LHCN-M2 (cell line): Measurements from ENCODE around the gene LAMB1. TPM values are rescaled to one million over a fixed set of nuclear protein-coding genes. Genes with fewer than 3 reads are reported as not detected.

ENCODE experiments used
- DNase-seq: peaks from one replicate; pipeline ENCODE4 v3.0.0-alpha.2; 2012; ENCODE audit warnings: low read depth
- total RNA-seq: library from RNA; depleted of rRNA; stranded (reverse); fragments of >200 nt; gene quantifications from 2 replicates; pipeline ENCODE4 v1.2.3, GENCODE V29; 2014

The LAMB1 gene
- total RNA-seq, 1 experiment from 2014 or later: 161 TPM

- DNase-seq: no peak
These were observed 14.8 kb upstream of the LAMB1 start for GRCh38 chr7:108017776-108018151.

- DNase-seq: peak; percentile 80
These were observed 14.1 kb upstream of the LAMB1 start for GRCh38 chr7:108016841-108017775.

- DNase-seq: no peak
These were observed 12.8 kb upstream of the LAMB1 start for GRCh38 chr7:108015740-108016139.

DNA sequence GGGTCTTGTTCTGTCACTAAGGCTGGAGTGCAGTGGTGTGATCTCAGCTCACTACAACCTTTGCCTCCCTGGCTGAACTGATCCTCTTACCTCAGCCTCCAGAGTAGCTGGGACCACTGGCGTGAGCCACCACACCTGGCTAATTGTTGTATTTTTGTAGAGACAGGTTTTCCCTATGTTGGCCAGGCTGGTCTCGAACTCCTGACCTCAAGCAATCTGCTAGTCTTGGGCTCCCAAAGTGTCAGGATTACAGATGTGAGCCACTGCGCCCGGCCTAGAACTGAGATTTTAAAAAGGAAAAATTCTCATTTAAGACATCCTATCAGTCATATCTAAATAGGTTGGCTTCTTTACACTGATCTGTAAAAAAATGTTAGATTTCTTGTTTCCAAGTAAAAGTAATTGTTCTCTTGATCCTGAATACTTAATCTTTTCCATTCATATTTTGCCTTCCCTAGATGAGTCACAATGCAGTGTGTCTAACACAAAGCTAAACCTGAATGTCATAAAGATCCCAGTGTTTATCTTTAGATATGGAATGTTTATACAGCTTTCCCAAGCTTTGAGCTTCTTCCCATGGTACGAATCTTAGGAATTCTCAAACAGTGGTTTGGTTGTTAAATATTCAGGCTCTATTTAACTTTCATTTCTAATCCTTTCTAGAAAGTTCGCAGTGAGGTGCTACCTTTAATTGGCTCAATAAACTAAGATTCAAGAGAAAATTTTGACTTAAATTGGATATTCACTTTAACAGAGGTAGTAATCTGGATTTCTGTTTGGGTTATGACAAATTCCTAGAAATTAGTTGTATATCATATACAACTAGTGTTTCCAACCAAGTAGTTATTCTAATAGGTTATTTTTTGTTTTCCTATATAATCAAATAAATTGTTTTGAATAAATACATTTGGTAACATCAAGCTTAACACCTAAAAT, 12.1 kb upstream of the LAMB1 start:
- DNase-seq: peak; percentile 80

DNA sequence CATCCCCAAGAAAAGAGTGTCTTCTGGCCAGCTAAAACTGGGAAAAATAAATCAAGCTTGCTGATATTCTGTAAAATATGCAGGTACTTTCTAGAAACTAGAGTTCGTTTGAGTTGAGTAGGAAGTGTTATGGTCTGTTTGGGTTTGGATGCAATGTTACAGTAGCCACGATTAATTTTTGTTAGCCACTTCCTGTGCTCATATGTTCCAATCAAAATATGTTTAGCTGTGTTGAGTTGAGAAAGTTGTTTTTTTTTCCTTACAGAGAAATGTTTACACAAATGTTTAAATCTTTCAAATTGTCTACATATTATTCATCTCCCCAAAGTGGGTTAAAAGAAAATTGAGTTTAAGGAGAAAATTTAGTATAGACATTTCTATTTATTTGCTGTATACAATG, 11.3 kb upstream of the LAMB1 start:
- peak; percentile 50 for DNase-seq

DNA sequence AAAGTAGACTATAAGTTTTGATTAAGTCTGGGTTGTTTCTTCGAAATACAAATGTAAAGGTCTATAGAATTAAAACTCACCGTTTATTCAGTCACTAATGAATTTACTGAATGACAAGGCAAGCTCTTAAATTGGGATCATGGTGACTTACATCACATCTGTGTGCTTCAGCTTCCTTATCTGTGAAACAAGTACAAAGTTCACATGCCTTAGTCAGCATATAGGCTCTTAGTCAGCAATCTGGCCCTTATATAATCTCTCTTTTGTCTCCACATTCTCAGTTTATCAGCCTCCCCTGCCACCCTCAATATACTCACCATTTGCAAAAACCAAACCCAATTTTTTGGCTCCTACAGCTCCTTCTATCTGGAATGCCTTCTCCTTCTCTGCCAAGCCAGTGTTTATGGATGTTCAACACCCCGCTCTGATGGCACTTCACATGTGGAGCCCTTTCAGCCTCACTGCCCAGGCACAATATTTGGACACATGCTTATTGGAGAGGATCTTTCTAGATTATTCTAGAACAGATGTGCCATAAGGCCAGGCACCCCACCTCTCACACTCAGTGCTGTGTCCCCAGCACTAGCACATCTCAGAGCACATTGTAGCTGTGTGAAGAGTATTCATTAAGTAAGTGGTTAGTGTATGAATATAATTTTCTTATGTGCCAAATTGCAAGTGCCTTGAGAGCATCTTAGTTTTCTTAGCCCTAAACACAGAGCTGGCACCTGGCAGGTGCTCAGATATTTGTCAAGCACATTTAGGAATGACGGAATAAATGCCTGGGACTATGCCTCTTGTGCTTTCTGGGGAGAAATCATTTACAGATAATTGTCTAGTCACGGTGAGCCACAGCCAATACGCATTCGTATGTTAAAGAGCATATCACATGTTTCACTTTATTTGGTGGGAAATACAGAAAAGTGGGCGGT, 9.8 kb upstream of the LAMB1 start:
- no peak for DNase-seq

DNA sequence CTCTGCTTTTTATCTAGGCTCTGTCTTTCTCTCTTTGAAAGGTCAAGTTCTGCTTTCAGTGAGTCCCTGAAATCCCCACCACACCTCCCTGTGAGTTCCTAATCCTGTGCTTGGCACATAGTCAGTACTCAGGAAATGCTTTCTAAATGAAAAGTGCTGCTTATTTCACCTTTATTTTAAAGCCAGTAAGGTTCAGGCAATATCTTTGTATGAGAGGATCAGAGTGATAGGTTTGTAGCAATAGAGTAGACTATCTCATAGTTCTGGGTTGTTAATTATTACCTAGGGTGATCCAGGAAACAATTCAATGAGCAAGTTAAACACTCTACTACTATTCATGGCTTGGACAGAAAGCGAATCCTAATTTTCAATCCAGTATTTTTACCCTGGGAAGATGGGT, 7.4 kb upstream of the LAMB1 start:
- no peak for DNase-seq

DNA sequence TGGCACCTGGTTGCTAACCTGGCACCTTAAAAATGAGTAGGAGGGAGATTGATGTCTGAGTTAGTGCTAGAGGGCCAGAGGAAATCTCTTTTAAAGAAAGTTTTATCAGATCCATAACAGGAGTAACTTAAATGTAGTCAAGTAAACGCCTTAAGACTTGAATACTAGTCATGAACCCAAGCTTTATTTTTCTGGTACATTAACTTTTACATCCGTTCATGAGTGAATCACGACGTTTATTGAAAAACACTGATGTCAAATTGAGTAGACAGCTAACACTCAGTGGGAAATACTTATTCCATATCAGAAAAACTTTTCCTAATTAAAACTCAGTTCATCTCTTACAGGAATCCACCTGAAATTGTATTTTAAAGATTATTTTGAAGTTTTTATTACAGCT, 6.9 kb upstream of the LAMB1 start:
- no peak for DNase-seq

- DNase-seq: no peak
These were observed 5.9 kb upstream of the LAMB1 start for GRCh38 chr7:108008827-108009226.

DNA sequence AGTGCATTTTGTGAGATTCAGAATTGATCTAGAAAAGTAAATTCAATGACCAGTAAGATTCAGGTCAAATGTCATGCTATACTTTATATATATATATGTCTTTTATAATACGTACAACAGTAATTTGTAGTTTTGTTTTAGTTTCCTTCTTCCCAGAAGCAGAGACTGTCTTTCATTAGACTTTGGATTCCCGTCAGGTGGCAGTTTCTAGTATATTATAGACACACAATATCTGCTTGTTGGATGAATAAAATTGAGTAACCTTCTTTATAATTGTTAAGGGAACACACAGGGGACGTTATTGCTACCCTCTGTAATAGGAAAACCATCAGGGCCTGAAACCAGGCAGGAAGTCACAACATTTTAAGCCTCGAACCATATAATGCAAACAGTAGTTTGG, 5.3 kb upstream of the LAMB1 start:
- no peak for DNase-seq

DNA sequence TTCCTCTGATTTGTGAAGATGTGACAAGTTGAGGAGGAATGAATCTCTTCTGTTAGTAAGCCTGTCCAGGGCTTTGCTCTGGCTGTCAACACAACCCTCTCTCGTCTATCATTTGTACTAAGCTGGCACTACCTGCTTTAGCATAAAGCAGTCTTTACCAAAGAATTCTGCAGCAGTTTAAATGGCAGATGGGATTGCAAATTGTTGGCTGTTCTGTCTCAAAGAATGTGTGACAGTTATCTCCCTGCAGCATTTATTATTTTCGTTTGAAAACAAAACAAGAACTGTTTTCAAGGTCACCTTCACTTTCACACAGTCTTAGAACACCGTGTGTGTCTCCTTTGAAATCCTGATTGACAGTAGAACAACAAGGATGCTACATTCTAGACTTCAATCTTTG, 4.8 kb upstream of the LAMB1 start:
- DNase-seq: no peak

GRCh38 chr7:108007261-108007660, 4.3 kb upstream of the LAMB1 start:
- DNase-seq: no peak

GRCh38 chr7:108004220-108005142, 1.5 kb upstream of the LAMB1 start:
- no peak for DNase-seq

- DNase-seq: no peak
These were observed 606 bp upstream of the LAMB1 start for GRCh38 chr7:108003599-108003935.

GRCh38 chr7:108001764-108002725, 916 bp downstream of the LAMB1 start:
- peak; percentile 72 for DNase-seq

- DNase-seq: peak; percentile 44
These were observed 1.8 kb downstream of the LAMB1 start for GRCh38 chr7:108000875-108001763.

DNA sequence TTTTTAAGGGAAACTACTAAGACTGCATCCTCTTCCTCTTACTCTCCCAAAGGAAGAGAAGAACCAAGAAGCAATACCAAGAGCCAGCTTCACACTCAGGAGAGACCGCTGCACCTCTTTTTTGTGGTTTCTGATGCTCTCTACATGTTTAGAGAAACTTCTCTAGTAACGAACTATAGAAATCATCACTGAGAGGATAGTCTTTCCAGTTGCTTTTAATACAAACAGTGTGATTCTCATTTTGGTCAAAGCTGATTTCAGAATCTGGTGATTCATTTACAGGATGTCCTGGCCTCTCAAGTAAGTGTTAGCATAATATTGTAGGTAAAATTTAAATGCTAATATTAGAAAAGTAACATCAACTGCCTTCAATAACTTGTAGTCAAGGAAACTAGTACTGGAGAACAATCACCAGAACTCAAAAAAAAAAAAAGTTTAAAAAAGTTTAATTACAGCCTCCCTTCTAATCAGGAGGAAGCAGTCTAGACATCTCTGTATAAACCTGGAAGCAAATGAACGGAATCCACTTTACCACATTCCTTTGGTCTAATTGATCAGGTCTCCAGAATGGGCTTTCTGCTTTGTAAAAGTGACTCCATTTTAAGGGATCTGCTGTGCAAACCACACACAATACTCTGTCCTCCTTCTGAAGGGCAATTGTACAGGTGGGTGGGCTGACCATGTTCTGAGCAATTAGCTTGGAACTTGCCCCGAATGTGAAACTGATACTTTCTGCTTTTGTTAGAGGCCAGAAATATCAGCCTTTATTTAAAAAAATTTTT, 3.0 kb downstream of the LAMB1 start:
- DNase-seq: peak; percentile 64
